ENCODE results near the gene SNTG2.
A peak's percentile ranks its signal among the peaks of the same experiment; 100 is the strongest.

The SNTG2 gene

DNA sequence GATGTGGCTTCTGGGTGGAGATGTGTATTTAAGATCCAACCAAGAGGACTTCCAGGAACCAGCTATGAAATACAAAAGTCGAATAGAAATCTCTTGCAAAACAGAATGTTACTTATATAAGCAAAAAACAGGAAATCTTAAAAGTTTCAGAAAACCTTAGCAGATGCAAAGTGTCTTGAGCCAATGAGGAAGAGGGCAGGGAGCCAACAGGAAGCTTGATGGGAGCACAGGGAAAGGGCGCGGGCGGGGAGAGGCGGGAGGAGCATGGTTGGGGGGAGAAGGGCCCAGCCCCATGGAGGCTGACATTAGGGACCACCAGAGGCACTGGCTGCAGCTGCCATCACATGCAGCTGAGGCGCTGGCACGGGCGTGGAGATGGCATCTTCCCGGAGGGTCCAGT is 203.3 kb downstream of the SNTG2 start:
- DNase-seq: no peak

DNA sequence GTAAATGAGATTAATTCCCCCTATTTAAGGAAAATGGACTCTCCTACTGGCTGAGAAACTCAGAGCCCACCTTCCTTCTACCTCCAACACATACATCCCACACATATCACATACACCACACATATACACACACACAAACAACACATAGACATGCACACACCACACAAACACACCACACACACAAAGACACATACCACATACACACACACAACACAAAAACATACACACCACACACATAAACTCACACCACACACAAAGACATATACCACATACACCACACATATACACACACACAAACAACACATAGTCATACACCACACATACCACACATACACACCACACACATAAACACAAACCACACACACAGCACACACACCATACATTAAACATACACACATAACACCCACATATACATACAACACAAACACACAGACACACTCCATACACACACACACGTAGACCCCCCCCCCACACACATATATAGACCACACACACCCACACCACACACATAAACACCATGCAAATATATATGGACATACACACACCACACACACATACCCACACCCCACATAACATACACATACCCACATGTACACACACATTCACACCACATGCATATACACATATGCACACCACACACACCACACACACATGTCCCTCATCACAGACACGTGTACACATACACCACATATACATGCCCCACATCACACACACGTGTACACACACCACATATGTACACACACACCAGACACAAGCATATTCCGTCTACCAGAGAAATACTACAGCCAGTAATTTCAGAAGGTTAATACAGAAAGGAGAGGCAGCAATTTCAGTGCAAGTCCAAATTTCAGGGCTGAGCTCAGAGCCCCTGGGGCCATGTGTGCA is 204.3 kb downstream of the SNTG2 start:
- DNase-seq: no peak

DNA sequence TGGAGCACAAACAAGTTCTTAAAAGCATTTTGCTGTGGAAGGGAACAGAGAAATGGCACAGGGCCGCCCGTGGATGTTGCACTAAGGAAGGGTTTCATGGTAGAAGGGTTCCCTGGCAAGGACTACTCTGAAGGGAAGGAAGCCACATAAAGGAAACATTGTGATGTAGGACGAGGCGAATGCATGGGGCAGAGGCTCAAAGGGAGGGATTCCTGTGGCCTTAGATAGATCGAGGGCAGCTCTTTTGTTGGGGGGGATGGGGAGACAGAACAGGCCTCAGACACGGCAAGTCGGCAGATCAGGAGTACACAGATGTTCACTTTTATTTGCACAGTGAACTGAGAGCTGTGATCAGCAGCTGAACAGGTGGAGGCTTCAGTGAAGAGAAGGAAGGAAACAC is 205.4 kb downstream of the SNTG2 start:
- no peak for DNase-seq

DNA sequence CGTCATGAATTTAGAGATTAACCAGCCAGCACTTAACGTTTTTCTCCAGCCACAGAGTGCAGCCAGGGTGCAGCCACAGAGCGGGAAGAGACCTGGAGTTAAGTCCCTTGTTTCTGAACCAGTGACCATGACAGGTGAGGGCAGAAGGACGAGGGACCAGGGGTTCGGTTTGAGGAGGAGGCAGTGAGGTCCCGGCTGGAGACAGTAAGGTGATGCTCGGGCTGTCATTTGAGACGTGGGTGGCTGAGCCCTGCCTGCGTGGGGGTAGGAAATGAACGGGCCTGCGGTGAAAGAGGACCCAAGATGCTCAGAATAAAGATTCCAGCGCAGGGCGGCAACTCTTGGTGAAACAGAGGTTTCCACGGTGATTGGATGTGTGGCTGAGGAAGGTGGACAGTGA is 205.9 kb downstream of the SNTG2 start:
- no peak for DNase-seq

DNA sequence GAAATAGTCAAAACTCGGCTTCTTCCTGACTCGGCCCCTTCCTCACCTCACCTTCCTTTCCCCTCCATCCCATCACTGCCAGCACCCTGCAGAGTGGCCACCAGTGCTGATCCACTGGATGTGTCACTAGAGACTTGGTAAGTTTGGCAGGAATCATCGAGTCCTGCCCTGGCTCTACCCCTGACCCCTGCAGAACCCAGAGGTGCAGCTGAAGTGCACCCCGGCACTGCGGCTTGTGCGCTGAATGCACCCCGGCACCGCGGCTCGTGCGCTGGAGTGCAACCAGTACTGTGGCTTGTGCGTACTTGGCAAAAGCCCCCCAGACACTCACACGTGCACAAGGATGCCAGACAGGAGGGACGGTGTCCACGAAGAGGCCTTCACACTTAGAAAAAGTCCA is 206.5 kb downstream of the SNTG2 start:
- DNase-seq: no peak

DNA sequence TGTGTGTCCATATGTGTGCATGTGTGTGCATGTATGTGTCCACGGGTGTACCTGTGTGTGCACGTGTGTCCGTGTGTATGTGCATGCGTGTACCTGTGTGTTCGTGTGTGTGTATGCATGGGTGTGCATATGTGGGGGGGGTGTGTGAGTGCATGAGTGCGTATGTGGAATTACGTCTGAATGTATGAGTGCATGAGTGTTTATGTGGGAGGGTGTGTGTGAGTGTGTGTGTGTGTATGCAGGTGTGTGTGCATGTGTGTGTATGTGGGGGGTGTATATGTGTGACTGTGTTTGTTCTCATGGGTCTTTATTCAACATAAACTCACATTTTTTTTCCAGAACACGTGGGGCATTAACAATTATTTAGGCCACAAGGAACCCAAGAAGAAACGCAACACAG is 208.4 kb downstream of the SNTG2 start:
- DNase-seq: no peak

DNA sequence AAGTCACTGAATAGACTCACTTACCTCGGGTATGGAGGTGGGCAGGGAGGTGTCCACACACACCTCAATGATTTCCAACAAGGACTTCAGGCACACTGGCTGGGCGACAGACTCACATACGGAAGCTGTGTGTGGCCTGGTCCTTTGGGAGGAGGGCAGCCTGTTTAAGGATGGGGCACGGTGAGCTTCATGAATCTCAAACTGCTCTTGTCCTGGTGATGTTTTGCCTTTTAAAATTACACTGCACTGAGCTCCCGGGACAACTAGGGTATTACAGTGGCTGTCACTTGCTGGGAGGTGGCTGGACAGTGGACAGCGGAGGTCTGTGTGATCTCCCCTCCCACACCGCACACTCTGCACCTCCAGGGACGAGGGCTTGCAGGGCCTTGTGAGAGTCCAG is 211.6 kb downstream of the SNTG2 start:
- no peak for DNase-seq

DNA sequence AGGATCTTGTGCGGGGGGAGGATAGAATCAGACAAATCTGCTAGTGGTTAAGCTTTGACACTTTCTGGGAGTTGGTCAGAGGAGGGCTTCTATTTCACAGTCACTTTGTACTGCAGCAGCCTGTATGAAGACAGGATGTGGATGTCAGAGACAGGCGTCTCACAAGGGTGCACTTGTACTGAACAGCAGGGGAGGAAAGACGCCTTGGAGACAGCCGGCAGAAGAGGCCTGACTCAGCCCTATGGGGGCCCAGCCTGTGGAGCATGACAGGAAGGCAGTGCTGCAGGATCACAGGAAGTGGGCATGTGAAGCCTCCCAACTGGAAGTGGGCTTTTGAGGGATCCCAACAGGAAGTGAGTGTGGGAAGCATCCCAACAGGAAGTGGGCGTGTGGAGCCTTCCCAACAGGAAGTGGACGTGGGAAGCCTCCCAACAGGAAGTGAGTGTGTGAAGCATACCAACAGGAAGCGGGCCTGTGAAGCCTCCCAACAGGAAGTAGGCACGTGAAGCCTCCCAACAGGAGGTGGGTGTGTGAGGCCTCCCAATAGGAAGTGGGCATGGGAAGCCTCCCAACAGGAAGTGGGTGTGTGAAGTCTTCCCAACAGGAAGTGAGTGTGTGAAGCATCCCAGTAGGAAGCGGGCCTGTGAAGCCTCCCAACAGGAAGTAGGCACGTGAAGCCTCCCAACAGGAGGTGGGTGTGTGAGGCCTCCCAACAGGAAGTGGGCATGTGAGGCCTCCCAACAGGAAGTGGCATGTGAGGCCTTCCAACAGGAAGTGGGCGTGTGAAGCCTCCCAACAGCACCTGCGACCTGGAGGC is 212.3 kb downstream of the SNTG2 start:
- DNase-seq: peak; percentile 10

DNA sequence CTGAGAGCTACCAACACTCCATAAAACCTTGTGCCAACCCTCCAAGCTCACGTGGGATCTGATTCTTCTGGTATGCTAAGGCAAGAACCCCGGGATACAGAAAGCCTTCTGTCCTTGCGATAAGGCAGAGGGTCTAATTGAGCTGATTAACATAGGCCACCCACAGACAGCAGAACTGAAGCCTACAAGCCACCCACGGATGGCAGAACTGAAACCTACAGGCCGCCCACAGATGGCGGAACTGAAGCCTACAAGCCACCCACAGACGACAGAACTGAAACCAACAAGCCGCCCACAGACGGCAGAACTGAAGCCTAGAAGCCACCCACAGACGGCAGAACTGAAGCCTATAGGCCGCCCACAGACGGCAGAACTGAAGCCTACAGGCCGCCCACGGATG is 216.3 kb downstream of the SNTG2 start:
- DNase-seq: no peak

DNA sequence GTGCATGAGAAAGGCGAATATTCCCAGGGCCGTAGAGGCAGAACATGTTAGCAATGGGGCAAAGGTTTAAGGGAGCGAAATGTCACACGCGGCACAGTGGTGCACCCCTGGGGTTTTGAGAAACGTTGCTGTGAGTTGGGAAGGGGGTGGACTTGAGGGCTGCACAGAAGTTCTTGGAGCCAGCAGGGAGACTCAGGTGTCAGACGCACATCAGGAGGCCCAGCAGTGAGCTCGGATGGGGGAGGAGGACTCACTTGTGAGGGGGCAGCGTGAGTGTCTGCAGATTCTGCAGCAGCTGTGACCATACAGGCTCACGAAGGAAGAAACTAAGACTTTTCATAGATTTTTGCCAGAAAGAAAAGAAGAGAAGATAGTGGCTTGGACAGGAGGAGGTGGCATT is 218.2 kb downstream of the SNTG2 start:
- no peak for DNase-seq

DNA sequence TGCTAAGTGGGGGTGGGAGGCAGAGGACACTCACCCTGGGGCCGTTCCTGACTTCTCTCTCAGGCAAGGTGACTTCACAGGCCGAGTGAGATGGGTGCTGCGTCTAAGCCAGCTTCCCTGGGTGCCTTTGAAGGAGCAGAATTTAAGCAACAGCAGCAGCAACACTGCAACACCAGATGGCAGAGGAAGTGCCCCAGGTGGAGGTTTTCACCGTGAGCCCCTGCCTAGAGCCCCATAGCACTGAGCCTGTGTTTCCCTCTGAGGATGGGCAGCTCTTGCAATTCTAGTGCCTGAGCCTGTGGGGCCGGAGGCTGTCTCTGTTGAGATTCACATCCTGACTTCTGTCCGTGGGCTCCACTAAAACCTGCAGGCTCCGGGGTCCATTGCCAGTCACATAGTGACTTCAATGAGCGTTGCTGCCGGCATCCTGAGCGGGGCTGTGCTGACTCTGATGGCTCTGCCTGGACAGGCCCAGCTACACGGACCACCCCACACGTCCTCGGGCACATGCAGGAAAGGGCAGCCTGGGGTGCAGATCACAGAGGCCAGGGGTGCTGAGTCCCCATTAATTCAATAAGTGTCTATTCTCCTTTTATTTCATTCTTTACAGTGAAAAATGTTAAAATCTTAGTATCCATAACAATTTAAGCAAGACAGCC is 218.8 kb downstream of the SNTG2 start:
- no peak for DNase-seq

DNA sequence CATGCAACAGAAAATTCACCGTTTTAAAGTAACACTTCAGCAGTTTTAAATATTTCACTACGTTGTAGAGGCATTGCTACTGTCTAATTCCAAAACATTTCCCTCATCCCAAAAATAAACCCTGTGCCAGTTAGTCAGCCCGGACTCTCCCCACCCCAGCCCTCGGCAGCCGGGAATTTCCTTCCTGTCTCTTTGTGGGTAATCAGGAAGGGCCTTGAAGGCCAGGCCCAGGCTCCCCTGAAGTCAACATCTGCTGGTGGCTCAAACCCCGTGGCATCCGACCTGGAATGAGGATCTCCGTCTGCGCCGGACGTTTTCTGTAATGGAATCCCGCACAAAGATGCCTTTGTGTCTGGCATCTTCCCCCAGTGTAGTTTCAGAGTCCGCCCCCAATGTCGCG is 219.6 kb downstream of the SNTG2 start:
- no peak for DNase-seq

DNA sequence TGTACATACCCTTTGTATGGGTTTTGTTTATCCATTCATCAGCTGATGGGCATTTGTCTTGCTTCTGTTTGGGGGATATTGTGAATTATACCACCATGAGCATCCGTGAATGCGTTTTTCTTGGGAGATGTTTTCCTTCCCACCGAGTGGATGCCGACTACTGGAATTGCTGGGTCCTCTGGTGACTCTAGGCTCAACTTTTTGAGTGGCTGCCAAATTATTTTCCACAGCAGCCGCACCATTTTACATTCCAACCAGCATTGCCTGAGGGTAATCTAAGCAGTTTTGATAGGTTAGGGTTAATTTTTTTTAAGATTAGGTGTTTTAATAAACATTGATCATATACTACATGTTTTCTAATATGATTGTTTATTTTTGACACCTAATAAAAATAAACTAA is 220.1 kb downstream of the SNTG2 start:
- DNase-seq: no peak

DNA sequence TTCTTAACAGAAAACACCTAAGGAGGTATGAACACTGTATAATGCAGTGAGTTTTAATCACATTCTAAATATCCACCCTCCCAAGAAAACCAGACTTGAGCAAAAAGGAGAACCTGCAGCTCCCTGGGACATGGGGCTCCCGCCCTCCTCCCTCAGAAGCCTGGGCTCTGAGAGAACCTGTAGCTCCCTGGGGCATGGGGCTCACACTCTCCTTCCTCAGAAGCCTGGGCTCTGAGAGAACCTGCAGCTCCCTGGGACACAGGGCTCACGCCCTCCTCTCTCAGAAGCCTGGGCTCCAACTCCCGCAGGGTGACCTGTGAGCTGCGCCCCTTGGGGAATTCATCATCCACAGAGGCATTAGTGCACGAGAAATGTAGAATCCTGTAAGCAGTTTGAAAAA is 222.9 kb downstream of the SNTG2 start:
- DNase-seq: no peak

DNA sequence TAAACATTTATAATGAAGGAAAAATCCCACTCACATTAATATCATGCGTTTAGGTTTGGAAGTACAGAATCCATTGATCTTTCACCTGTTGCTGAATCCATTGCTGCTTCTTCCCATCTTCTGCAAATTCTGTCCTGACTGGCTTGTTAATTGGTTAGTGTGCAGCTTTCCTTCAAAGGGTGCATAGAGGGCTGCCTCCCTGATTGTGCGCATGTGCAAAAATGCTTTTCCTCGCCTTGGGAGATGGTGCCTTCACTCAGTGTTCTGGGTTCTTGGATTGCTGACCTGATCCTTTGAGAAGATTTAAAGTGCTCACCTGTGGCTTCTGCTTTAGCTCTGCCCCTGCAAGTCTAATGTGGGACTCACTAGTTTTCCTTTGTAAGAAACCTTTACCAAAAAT is 231.2 kb downstream of the SNTG2 start:
- DNase-seq: no peak

DNA sequence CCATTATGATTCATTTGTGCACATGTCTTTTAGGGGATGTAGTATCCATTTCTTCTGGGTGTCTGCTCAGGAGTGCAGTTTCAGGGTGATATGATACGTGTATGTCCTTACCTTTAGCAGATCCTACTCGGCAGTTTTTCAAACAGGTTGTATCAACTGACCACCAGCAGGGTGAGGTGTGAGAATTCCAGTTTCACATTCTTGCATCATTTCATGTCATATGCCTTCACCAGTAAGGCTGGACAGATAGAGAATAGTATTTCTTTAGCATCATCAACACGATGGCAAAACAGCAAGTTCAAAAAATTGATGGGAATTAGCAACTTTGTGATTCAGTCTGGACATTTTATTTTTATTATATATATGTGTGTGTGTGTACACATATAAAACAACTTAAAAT is 232.7 kb downstream of the SNTG2 start:
- no peak for DNase-seq

DNA sequence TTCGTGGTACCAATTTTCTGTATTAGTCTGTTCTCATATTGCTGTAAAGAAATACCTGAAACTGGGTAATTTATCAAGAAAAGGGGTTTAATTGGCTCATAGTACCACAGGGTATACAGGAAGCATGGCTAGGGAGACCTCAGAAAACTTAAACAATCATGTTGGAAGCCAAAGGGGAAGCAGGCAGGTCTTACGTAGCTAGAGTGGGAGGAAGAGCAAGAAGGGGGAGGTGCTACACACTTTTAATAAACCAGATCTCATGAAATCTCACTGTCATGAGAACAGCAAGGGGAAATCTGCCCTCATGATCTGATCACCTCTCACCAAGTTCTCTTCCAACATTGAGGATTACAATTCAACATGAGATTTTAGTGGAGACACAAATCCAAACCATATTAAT is 235.8 kb downstream of the SNTG2 start:
- DNase-seq: no peak

DNA sequence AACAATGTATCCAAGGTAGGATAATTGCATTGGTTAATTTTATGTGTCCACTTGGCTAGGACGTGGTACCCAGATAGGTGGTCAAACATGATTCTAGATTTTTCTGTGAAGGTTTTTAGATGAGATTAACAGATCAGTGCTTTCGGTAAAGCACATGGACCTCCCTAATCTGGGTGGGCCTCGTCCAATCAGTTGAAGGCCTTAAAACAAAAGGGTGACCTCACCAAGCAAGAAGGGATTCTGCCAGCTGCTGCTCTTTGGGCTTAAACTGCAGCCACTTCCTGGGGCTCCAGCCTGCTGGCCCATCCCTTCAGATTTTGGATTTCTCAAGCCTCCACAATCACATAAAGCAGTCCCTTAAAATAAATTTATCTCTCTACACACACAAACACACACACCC is 236.5 kb downstream of the SNTG2 start:
- no peak for DNase-seq

DNA sequence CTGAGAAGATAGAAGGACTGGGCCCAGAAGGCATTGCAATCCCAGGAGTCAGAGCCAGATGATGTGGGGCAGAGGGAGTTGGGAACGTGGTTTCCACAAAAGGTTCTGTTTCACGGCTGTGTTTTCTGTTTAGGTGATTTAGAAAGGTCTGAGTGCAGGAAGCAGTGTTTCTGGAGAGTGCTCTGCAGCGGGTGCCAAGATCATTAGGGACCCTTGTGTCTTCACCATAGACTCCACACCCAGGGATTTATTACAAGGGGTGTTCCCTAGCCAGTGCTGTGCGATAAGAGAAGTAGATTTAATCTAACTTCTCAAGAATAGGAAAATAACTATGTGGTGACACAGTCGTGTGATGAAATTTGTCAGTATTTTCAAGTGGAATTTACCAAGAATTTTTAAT is 241.5 kb downstream of the SNTG2 start:
- no peak for DNase-seq

DNA sequence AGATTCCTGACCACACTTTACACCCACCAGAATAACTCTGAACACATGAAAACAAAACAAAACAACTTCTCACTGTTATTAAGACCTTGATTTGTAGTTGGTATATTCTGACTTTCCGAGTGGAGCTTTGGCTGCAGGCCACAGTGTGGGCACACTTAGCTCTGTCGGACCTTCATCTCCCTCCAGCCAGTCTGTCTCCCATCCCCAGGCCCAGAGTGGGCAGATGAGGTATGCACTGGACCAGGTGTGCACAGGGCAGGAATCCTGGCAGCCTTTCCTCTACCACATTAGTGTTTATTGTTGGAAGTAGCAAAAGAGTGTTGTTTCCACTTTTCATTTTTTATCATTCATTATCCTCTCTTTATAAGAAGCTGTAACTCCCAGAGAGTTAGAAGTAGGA is 243.2 kb downstream of the SNTG2 start:
- DNase-seq: no peak

DNA sequence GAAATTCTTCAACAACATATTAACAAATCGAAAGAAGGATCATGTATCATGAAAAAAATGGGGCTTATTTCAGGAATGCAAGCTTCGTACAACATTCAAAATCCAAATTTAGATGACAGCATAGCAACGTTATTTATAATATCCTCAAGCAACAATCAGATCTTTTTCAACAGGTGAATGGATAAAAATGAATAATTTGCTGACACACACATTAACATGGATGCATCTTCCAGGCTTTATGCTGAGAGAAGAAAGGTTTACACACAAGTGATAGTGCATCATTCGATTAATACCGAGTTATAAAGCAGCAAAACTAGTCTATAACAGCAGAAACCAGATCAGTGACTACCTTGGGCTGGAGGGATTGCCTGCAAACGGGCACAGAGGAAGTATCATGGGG is 253.1 kb downstream of the SNTG2 start:
- no peak for DNase-seq

DNA sequence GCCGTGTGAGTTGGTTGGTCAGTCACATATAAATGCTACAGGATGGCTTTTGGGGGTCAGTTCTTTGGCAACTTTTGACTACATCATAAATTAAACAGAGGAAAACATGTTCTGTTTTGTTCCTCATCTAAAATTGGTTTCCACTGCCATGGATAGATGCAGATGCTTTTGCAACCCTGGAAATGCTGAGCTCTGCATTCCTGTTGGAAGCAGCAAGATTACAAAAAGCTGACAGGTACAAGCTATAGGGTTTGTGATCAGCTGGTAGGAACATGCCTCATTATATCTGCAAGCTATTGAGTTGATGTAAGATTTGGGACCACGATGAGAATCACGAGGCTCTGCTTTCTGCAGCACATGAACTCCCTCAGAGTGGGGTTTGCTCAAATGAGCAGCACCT is 255.2 kb downstream of the SNTG2 start:
- no peak for DNase-seq

DNA sequence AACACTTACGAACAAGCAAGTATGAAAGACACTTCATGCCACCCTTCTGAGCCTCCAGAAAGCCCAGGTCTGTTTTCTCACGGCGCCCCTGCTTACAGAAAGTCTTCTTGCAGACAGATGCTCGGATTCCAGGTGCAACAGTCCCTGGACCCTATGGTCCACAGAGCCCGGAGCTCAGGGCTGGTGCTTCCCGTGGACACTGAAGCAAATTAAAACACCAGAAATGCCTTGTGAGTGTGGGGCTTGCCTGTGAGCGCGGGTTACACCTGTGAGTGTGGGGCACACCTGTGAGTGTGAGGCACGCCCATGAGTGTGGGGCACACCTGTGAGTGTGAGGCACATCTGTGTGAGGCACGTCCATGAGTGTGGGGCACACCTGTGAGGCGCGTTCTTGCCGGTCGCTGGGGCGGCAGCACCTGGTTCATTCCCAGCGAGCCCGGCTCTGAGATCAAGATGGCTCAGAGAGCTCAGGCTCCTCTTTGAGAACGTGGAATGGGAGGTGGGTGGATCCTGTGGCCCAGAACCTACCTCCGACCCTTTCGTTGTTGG is 257.4 kb downstream of the SNTG2 start:
- DNase-seq: no peak
